Measurements from ENCODE around the gene AHRR.
"Not testable (repeated sequence)": the region's sequence is repeated elsewhere in the genome, so short reads cannot be mapped to it uniquely, and the experiment has no call there.

Gene AHRR

GRCh38 chr5:306011-306805 lies 15.3 kb upstream of the AHRR start:
- DNase-seq (ENCODE audit: low read depth): no peak

GRCh38 chr5:307306-307705 lies 14.2 kb upstream of the AHRR start:
- DNase-seq (ENCODE audit: low read depth): no peak

GRCh38 chr5:307794-308579 lies 13.5 kb upstream of the AHRR start:
- DNase-seq (ENCODE audit: low read depth): no peak

- no peak for DNase-seq (ENCODE audit: low read depth)
These were observed 12.7 kb upstream of the AHRR start for GRCh38 chr5:308672-309271.

GRCh38 chr5:309831-310230 lies 11.7 kb upstream of the AHRR start:
- DNase-seq (ENCODE audit: low read depth): not testable (repeated sequence)

- no peak for DNase-seq (ENCODE audit: low read depth)
These were observed 11.0 kb upstream of the AHRR start for GRCh38 chr5:310516-310915.

GRCh38 chr5:310941-311434 lies 10.5 kb upstream of the AHRR start:
- DNase-seq (ENCODE audit: low read depth): no peak

- no peak for DNase-seq (ENCODE audit: low read depth)
These were observed 9.6 kb upstream of the AHRR start for GRCh38 chr5:311963-312362.

- no peak for DNase-seq (ENCODE audit: low read depth)
These were observed 8.7 kb upstream of the AHRR start for GRCh38 chr5:312845-313244.

- no peak for DNase-seq (ENCODE audit: low read depth)
These were observed 8.2 kb upstream of the AHRR start for GRCh38 chr5:313265-313664.

- no peak for DNase-seq (ENCODE audit: low read depth)
These were observed 7.6 kb upstream of the AHRR start for GRCh38 chr5:313806-314376.

GRCh38 chr5:314676-315487 lies 6.6 kb upstream of the AHRR start:
- no peak for DNase-seq (ENCODE audit: low read depth)

- no peak for DNase-seq (ENCODE audit: low read depth)
These were observed 5.9 kb upstream of the AHRR start for GRCh38 chr5:315488-316209.

GRCh38 chr5:316210-317085 lies 5.1 kb upstream of the AHRR start:
- DNase-seq (ENCODE audit: low read depth): no peak

- DNase-seq (ENCODE audit: low read depth): no peak
These were observed 4.3 kb upstream of the AHRR start for GRCh38 chr5:317086-317811.

- DNase-seq (ENCODE audit: low read depth): no peak
These were observed 3.1 kb upstream of the AHRR start for GRCh38 chr5:318341-318897.

GRCh38 chr5:318931-319601 lies 2.4 kb upstream of the AHRR start:
- no peak for DNase-seq (ENCODE audit: low read depth)

GRCh38 chr5:320524-321229 lies 837 bp upstream of the AHRR start:
- DNase-seq (ENCODE audit: low read depth): no peak
